GM12874 (cell line): ENCODE data around the gene TEDC1.

Experiments used
- CTCF ChIP-seq: IDR thresholded peaks from 2 replicates; pipeline ENCODE4 v1.5.1; 2011; ENCODE audit warnings: low read depth, mild to moderate bottlenecking, control low read depth, low read length, moderate library complexity; ENCODE audit not compliant: insufficient read depth

TEDC1 gene

GRCh38 chr14:105531088-105531893, 40.2 kb downstream of the TEDC1 start:
- no peak for TF ChIP-seq CTCF

- no peak for TF ChIP-seq CTCF
These were observed 41.0 kb downstream of the TEDC1 start for GRCh38 chr14:105531894-105532623.

GRCh38 chr14:105532735-105533141, 41.7 kb downstream of the TEDC1 start:
- peak; percentile 73 for TF ChIP-seq CTCF

GRCh38 chr14:105533391-105533790, 42.3 kb downstream of the TEDC1 start:
- TF ChIP-seq CTCF = no peak

GRCh38 chr14:105533811-105534498, 42.9 kb downstream of the TEDC1 start:
- TF ChIP-seq CTCF = no peak

- no peak for TF ChIP-seq CTCF
These were observed 43.5 kb downstream of the TEDC1 start for GRCh38 chr14:105534586-105534985.

GRCh38 chr14:105536051-105536450, 45.0 kb downstream of the TEDC1 start:
- TF ChIP-seq CTCF = no peak
